Measurements from ENCODE around the gene WDR76.

The WDR76 gene

GRCh38 chr15:43913026-43913780, 86.4 kb downstream of the WDR76 start:
- DNase-seq (ENCODE audit: low read depth, low spot score): no peak
- Histone ChIP-seq H3K9me3 (ENCODE audit: control insufficient read depth, insufficient read depth, low read length) (no peaks in the 10 kb centered on the region), H3K4me1 (ENCODE audit: control insufficient read depth, insufficient read depth, low read length) (no peaks in the 10 kb centered on the region), H3K36me3 (ENCODE audit: control insufficient read depth, insufficient read depth, low read length) (no peaks in the 10 kb centered on the region), H3K27ac (ENCODE audit: low read length) (no peak overlapping the region), H3K27me3 (ENCODE audit: control insufficient read depth, insufficient read depth, low read length) (no peaks in the 10 kb centered on the region), H3K4me3 (ENCODE audit: low read length) (no peak overlapping the region)
- WGBS (ENCODE audit: insufficient coverage, insufficient read length): no CpG with 5 or more reads among the region's 1 CpG

DNA sequence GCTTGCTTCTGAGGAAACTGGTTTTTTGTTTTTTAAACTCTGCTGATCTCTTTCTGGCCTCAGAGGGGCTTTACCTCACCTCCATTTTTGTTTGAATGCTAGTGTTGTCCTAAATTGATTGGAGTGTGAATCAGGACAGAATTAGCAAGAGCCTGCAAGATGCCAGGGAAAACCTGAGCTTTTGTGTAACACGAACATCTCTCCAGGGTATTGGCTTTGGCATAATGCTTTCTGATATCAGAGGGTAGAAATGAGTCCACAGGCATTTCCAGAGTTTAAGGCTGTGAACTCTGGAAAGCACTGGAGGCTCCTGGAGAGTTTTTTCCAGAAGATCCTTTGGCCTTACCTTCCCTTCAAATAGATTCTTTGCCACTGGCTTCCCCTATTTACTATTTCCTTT, 87.1 kb downstream of the WDR76 start:
- WGBS (ENCODE audit: insufficient coverage, insufficient read length): no CpG with 5 or more reads among the region's 1 CpG
- Histone ChIP-seq H3K9me3 (ENCODE audit: control insufficient read depth, insufficient read depth, low read length) (no peaks in the 10 kb centered on the region), H3K4me1 (ENCODE audit: control insufficient read depth, insufficient read depth, low read length) (no peaks in the 10 kb centered on the region), H3K4me3 (ENCODE audit: low read length) (no peak overlapping the region), H3K36me3 (ENCODE audit: control insufficient read depth, insufficient read depth, low read length) (no peaks in the 10 kb centered on the region), H3K27ac (ENCODE audit: low read length) (no peak overlapping the region), H3K27me3 (ENCODE audit: control insufficient read depth, insufficient read depth, low read length) (no peaks in the 10 kb centered on the region)
- no peak for DNase-seq (ENCODE audit: low read depth, low spot score)

DNA sequence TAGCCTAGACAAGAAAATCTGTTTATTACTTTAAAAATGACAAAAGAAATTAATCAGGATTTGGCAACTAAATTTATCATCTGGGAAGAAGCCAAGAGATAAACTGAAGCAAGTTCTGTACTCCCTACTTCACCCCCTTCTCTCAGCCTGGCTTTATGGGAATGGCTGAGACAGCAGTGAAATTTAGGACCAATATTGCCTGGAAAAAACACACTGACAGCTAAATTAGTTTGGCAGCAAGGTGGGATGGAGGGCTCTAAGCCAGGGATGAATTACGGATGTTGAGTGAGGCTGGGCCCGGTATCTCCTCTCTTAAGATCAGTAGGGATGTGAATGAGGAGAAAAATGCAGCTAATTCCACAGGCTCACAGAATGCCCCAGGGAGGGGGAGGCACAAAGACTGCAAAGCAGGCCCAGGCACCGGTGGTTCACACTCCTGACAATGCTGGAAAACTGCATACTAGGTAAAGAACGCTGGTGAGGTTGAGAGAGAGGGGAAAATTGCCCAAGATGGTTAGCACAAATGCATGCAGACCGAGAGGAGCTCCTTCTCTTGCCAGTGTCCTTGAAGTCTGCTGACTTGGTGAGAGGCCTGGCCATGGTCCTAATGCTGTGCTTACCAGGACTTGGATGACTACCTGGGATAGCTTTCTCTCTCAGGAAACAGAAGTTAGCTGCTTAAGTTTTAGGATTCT, 89.0 kb downstream of the WDR76 start:
- DNase-seq (ENCODE audit: low read depth, low spot score): no peak
- Histone ChIP-seq H3K4me3 (ENCODE audit: low read length) (no peak overlapping the region), H3K36me3 (ENCODE audit: control insufficient read depth, insufficient read depth, low read length) (no peaks in the 10 kb centered on the region), H3K4me1 (ENCODE audit: control insufficient read depth, insufficient read depth, low read length) (peaks cover 3% of the 10 kb centered on the region; the same call in 1 of the 2 replicates), H3K27me3 (ENCODE audit: control insufficient read depth, insufficient read depth, low read length) (no peaks in the 10 kb centered on the region), H3K9me3 (ENCODE audit: control insufficient read depth, insufficient read depth, low read length) (no peaks in the 10 kb centered on the region), H3K27ac (ENCODE audit: low read length) (no peak overlapping the region)
- WGBS (ENCODE audit: insufficient coverage, insufficient read length): no CpG with 5 or more reads among the region's 5 CpGs

- no peaks in the 10 kb centered on the region for H3K9me3 ChIP-seq (ENCODE audit: control insufficient read depth, insufficient read depth, low read length)
- no peaks in the 10 kb centered on the region for H3K27me3 ChIP-seq (ENCODE audit: control insufficient read depth, insufficient read depth, low read length)
- no peaks in the 10 kb centered on the region for H3K36me3 ChIP-seq (ENCODE audit: control insufficient read depth, insufficient read depth, low read length)
- no peak for DNase-seq (ENCODE audit: low read depth, low spot score)
- H3K27ac ChIP-seq (ENCODE audit: low read length): no peak overlapping the region
- no peak overlapping the region for H3K4me3 ChIP-seq (ENCODE audit: low read length)
- no CpG with 5 or more reads among the region's 4 CpGs for WGBS (ENCODE audit: insufficient coverage, insufficient read length)
- peaks cover 5% of the 10 kb centered on the region; the same call in 1 of the 2 replicates for H3K4me1 ChIP-seq (ENCODE audit: control insufficient read depth, insufficient read depth, low read length)
Measured at GRCh38 chr15:43916326-43916660, 89.5 kb downstream of the WDR76 start.
